Measurements from ENCODE around the gene MAPK1. TPM values are rescaled to one million over a fixed set of nuclear protein-coding genes. Genes with fewer than 3 reads are reported as not detected.

MAPK1 gene
- total and polyA plus RNA-seq, 4 experiments from 2014 or later: 73.8 to 117 (median 97.6) TPM

DNA sequence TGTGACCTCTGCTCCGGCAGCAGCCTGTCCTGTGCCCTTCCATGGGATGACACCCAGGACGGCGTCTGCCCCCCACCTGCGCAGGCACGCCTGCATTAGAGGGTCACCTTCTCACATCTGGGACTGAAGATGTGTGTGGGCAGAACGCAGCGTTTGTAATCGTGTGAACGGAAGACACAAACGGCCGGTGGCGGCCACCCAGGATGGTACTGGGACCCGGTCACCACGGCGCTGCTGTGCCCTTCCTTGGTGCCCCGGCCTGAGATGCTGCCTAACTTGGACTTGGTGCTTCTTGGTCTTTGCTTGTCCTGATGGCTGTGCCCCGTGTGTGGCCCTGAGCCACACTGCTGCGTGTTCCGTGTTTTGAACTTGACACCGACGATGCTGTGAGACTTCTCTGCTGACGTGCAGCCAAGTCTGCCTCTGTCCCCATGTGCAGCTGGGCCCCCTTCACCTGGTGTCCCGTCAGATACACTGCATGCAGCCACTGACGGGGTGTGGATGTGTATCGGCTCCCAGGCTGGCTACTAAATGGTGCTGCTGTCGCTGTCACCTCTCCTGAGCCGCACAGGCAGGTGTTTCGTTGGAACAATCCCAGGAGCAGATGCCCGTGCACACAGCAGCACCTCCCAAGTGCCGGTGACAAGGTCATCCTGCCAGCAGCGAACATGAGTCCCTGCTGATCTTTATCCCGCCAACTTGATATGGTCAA, 153.2 kb downstream of the MAPK1 start:
- H3K4me1 ChIP-seq (ENCODE audit: insufficient read depth, low read length): no peaks in the 10 kb centered on the region
- ChIA-PET POLR2A (ENCODE audit: partially characterized antibody) (no interaction called here), CTCF (ENCODE audit: partially characterized antibody) (interaction anchor here (0.8 to 1.1 kb wide), 2 partner anchors 76 to 239 kb away, joined by 3 read pairs; no protein-coding TSS in a partner anchor)
- no peak for DNase-seq
- Mint-ChIP-seq H3K4me1 (peaks cover 3 to 17% (median 12%) of the 10 kb centered on the region in 4 donors), H3K27ac (no peak overlapping the region), H3K27me3 (no peaks in the 10 kb centered on the region), H3K36me3 (peaks cover 0 to 4% of the 10 kb centered on the region in 2 donors), H3K4me3 (peak overlapping the region in 1 of 8 donors; percentile 68), H3K9me3 (peaks cover 0 to 2% (median 0%) of the 10 kb centered on the region in 8 donors)
- H3K9me3 ChIP-seq (ENCODE audit: control insufficient read depth in 1 of 2, low read length in 2 of 2): no peaks in the 10 kb centered on the region
- no peaks in the 10 kb centered on the region for H3K27me3 ChIP-seq (ENCODE audit: insufficient read depth, low read length)
- no peak overlapping the region for H3K4me3 ChIP-seq (ENCODE audit: low read length in 2 of 2)
- H3K36me3 ChIP-seq (ENCODE audit: insufficient read depth, low read length): no peaks in the 10 kb centered on the region
- intact Hi-C loops (cut with micrococcal nuclease): no loop called here
- no peak overlapping the region for H3K27ac ChIP-seq (ENCODE audit: low read depth, low read length)

DNA sequence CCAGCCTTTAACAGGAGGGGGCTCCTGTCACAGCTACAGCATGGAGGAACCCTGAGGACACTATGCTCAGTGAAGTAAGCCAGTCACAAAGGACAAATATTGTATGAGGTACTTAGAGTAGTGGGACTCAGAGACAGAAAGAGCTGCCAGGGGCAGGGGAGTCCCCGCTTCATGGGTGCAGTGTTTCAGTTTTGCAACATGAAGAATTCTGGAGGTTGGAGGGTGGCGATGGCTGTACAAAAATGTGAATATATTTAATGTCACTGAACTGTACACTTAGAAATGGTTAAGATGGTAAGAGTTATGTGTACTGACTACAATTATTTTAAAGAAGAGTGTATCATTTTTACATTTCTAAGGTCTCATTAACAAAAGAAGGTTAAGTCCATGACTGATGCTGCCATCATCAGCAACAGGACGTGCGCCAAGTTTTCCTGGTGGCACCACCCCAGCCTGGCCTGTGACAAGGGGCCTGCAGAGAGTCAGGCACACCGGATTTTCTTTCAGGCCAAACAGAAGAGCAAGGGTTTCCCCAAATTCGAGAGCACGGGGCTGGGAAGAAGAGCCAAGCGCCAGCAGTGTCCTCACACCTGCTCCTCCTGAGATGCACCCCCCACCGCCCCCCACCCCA, 153.9 kb downstream of the MAPK1 start:
- intact Hi-C loops (cut with micrococcal nuclease): loop anchor here (1.0 to 2.0 kb wide), 4 partner anchors 53 to 239 kb away; partner anchors contain the start of genes MAPK1 and PPM1F
- no peak for DNase-seq
- Mint-ChIP-seq H3K27ac (peak overlapping the region in 5 of 7 donors; percentile 1 to 79 (median 68)), H3K27me3 (no peaks in the 10 kb centered on the region), H3K36me3 (peaks cover 0 to 2% of the 10 kb centered on the region in 2 donors), H3K4me3 (peak overlapping the region in 2 of 8 donors; percentile 58 to 60), H3K9me3 (peaks cover 0 to 2% (median 0%) of the 10 kb centered on the region in 8 donors), H3K4me1 (peaks cover 3 to 13% (median 9%) of the 10 kb centered on the region in 4 donors)
- H3K36me3 ChIP-seq (ENCODE audit: insufficient read depth, low read length): no peaks in the 10 kb centered on the region
- H3K27me3 ChIP-seq (ENCODE audit: insufficient read depth, low read length): no peaks in the 10 kb centered on the region
- H3K9me3 ChIP-seq (ENCODE audit: control insufficient read depth in 1 of 2, low read length in 2 of 2): no peaks in the 10 kb centered on the region
- H3K4me1 ChIP-seq (ENCODE audit: insufficient read depth, low read length): no peaks in the 10 kb centered on the region
- POLR2A ChIA-PET (ENCODE audit: partially characterized antibody): interaction anchor here (1.0 kb wide), 1 partner anchor 225 kb away, joined by 3 read pairs; no protein-coding TSS in a partner anchor
- CTCF ChIA-PET (ENCODE audit: partially characterized antibody): interaction anchor here (0.8 to 1.1 kb wide), 2 partner anchors 77 to 240 kb away, joined by 3 read pairs; no protein-coding TSS in a partner anchor
- H3K27ac ChIP-seq (ENCODE audit: low read depth, low read length): no peak overlapping the region
- no peak overlapping the region for H3K4me3 ChIP-seq (ENCODE audit: low read length in 2 of 2)

DNA sequence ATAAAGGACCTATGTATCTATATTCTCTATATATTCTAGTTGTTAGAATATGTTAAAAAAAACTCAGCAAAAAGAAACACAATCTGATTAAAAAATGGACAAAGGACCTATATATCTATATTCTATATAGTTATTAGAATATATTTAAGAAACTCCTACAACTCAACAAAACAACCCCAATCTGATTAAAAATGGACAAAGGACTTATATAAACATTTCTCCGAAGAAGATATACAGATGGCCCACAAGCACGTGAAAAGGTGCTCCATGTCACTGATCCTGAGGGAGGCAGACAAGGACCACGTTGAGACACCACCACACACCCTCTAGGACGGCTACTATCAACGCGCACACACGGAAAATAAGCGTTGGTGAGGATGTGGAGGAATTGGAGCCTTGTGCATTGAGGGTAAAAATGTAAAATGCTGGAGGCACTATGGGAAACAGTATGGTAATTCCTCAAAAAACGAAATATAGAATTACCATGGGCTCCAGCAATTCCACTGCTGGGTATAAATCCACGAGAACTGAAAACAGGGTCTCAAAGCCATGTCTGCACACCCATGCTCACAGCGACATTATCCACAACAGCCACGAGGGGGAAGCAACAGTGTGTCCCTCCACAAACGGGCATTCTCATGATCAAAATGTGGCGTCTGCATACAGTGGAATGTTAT, 154.6 kb downstream of the MAPK1 start:
- peaks cover 0 to 2% (median 0%) of the 10 kb centered on the region in 8 donors for H3K9me3 Mint-ChIP-seq
- no peak overlapping the region for H3K4me3 ChIP-seq (ENCODE audit: low read length in 2 of 2)
- H3K4me1 ChIP-seq (ENCODE audit: insufficient read depth, low read length): no peaks in the 10 kb centered on the region
- peak overlapping the region in 6 of 7 donors; percentile 1 to 79 (median 70) for H3K27ac Mint-ChIP-seq
- CTCF ChIA-PET (ENCODE audit: partially characterized antibody): interaction anchor here (0.8 to 1.1 kb wide), 2 partner anchors 78 to 240 kb away, joined by 3 read pairs; no protein-coding TSS in a partner anchor
- POLR2A ChIA-PET (ENCODE audit: partially characterized antibody): interaction anchor here (1.0 kb wide), 1 partner anchor 225 kb away, joined by 3 read pairs; no protein-coding TSS in a partner anchor
- peak; percentile 52 to 67 (median 62) for DNase-seq
- H3K27ac ChIP-seq (ENCODE audit: low read depth, low read length): no peak overlapping the region
- no peaks in the 10 kb centered on the region for H3K36me3 ChIP-seq (ENCODE audit: insufficient read depth, low read length)
- H3K4me1 Mint-ChIP-seq: peaks cover 3 to 13% (median 9%) of the 10 kb centered on the region in 4 donors
- intact Hi-C loops (cut with micrococcal nuclease): loop anchor here (1.0 to 2.0 kb wide), 4 partner anchors 54 to 240 kb away; partner anchors contain the start of genes MAPK1 and PPM1F
- H3K9me3 ChIP-seq (ENCODE audit: control insufficient read depth in 1 of 2, low read length in 2 of 2): no peaks in the 10 kb centered on the region
- H3K27me3 Mint-ChIP-seq: no peaks in the 10 kb centered on the region
- H3K27me3 ChIP-seq (ENCODE audit: insufficient read depth, low read length): no peaks in the 10 kb centered on the region
- H3K4me3 Mint-ChIP-seq: peak overlapping the region in 3 of 8 donors; percentile 36 to 60 (median 58)
- H3K36me3 Mint-ChIP-seq: peaks cover 0 to 2% of the 10 kb centered on the region in 2 donors

DNA sequence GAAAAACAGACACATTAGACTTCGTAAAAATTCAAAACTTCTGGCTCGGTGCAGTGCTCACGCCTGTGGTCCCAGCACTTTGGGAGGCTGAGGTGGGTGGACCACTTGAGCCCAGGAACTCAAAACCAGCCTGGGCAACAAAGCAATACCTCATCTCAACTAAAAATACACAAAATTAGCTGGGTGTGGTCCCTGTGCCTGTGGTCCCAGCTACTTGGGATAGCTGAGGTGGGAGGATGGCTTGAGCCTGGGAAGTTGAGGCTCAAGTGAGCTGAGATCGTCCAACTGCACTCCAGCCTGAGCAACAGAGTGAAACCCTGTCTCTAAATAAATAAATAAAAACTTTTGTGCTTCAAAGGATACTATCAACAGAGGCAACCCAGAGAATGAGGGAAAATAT, 155.6 kb downstream of the MAPK1 start:
- POLR2A ChIA-PET (ENCODE audit: partially characterized antibody): no interaction called here

GRCh38 chr22:21710156-21710555, 157.3 kb downstream of the MAPK1 start:
- Histone ChIP-seq H3K4me3 (ENCODE audit: low read length in 2 of 2) (no peak overlapping the region), H3K27me3 (ENCODE audit: insufficient read depth, low read length) (no peaks in the 10 kb centered on the region), H3K36me3 (ENCODE audit: insufficient read depth, low read length) (no peaks in the 10 kb centered on the region), H3K4me1 (ENCODE audit: insufficient read depth, low read length) (no peaks in the 10 kb centered on the region), H3K9me3 (ENCODE audit: control insufficient read depth in 1 of 2, low read length in 2 of 2) (no peaks in the 10 kb centered on the region), H3K27ac (ENCODE audit: low read depth, low read length) (no peak overlapping the region)
- no peaks in the 10 kb centered on the region for H3K27me3 Mint-ChIP-seq
- ChIA-PET POLR2A (ENCODE audit: partially characterized antibody) (no interaction called here), CTCF (ENCODE audit: partially characterized antibody) (interaction anchor here (1.0 kb wide), 1 partner anchor 9 kb away, joined by 4 read pairs; no protein-coding TSS in a partner anchor)
- H3K36me3 Mint-ChIP-seq: peaks cover 0 to 2% of the 10 kb centered on the region in 2 donors
- peak overlapping the region in 1 of 7 donors; percentile 74 for H3K27ac Mint-ChIP-seq
- DNase-seq: no peak
- intact Hi-C loops (cut with micrococcal nuclease): no loop called here
- H3K4me3 Mint-ChIP-seq: no peak overlapping the region
- H3K4me1 Mint-ChIP-seq: peaks cover 3 to 13% (median 9%) of the 10 kb centered on the region in 4 donors
- H3K9me3 Mint-ChIP-seq: peaks cover 0 to 2% (median 0%) of the 10 kb centered on the region in 8 donors

More for the DNA sequence above, 155.6 kb downstream of the MAPK1 start:
- Mint-ChIP-seq H3K27me3 (no peaks in the 10 kb centered on the region), H3K9me3 (peaks cover 0 to 2% (median 0%) of the 10 kb centered on the region in 8 donors), H3K27ac (no peak overlapping the region), H3K4me3 (no peak overlapping the region), H3K4me1 (peaks cover 3 to 13% (median 9%) of the 10 kb centered on the region in 4 donors), H3K36me3 (peaks cover 0 to 2% of the 10 kb centered on the region in 2 donors)
- H3K9me3 ChIP-seq (ENCODE audit: control insufficient read depth in 1 of 2, low read length in 2 of 2): no peaks in the 10 kb centered on the region
- CTCF ChIA-PET (ENCODE audit: partially characterized antibody): interaction anchor here (1.0 to 1.9 kb wide), 2 partner anchors 14 kb away, joined by 3 to 7 read pairs; no protein-coding TSS in a partner anchor
- H3K27ac ChIP-seq (ENCODE audit: low read depth, low read length): no peak overlapping the region
- H3K27me3 ChIP-seq (ENCODE audit: insufficient read depth, low read length): no peaks in the 10 kb centered on the region
- H3K4me3 ChIP-seq (ENCODE audit: low read length in 2 of 2): no peak overlapping the region
- H3K36me3 ChIP-seq (ENCODE audit: insufficient read depth, low read length): no peaks in the 10 kb centered on the region
- no peak for DNase-seq
- intact Hi-C loops (cut with micrococcal nuclease): loop anchor here (2.0 kb wide), 2 partner anchors 55 to 241 kb away; partner anchors contain the start of gene PPM1F
- no peaks in the 10 kb centered on the region for H3K4me1 ChIP-seq (ENCODE audit: insufficient read depth, low read length)

DNA sequence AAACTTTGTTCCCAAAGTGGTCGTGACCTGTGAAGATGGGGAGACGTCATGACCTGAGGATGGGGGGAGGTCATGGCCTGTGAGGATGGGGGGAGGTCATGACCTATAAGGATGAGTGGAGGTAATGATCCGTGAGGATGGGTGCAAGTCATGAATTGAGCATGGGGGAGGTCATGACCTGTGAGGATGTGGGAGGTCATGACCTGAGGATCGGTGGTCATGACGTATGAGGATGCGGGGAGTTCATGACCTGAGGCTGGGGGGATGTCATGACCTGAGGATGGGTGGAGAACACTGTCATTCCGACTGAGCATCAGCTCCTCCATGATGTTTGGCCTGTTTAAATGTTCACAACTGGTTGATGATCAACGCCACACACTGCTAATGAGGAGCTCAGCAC, 157.8 kb downstream of the MAPK1 start:
- no peaks in the 10 kb centered on the region for H3K27me3 Mint-ChIP-seq
- Histone ChIP-seq H3K27me3 (ENCODE audit: insufficient read depth, low read length) (no peaks in the 10 kb centered on the region), H3K27ac (ENCODE audit: low read depth, low read length) (no peak overlapping the region), H3K36me3 (ENCODE audit: insufficient read depth, low read length) (no peaks in the 10 kb centered on the region), H3K4me3 (ENCODE audit: low read length in 2 of 2) (no peak overlapping the region), H3K4me1 (ENCODE audit: insufficient read depth, low read length) (no peaks in the 10 kb centered on the region), H3K9me3 (ENCODE audit: control insufficient read depth in 1 of 2, low read length in 2 of 2) (no peaks in the 10 kb centered on the region)
- peaks cover 3 to 10% (median 8%) of the 10 kb centered on the region in 4 donors for H3K4me1 Mint-ChIP-seq
- intact Hi-C loops (cut with micrococcal nuclease): no loop called here
- peaks cover 0 to 2% (median 0%) of the 10 kb centered on the region in 8 donors for H3K9me3 Mint-ChIP-seq
- no peak overlapping the region for H3K27ac Mint-ChIP-seq
- peaks cover 0 to 3% of the 10 kb centered on the region in 2 donors for H3K36me3 Mint-ChIP-seq
- no peak overlapping the region for H3K4me3 Mint-ChIP-seq
- CTCF ChIA-PET (ENCODE audit: partially characterized antibody): no interaction called here
- POLR2A ChIA-PET (ENCODE audit: partially characterized antibody): no interaction called here
- no peak for DNase-seq
